Fibroblast of mammary gland (primary cell): ENCODE measurements around the gene LGALS7B.
A peak's percentile ranks its signal among the peaks of the same experiment; 100 is the strongest.
"Not testable (repeated sequence)": the region's sequence is repeated elsewhere in the genome, so short reads cannot be mapped to it uniquely, and the experiment has no call there.

ENCODE experiments used
- DNase-seq: peaks from one replicate; pipeline ENCODE4 v3.0.0-alpha.2; 2010; ENCODE audit warnings: low read depth
- H3K4me3 ChIP-seq: 2 replicates; pipeline ENCODE4 v1.5.1; 2011; ENCODE audit warnings: low read depth, mild to moderate bottlenecking, low read length, moderate library complexity; ENCODE audit not compliant: control insufficient read depth
- CTCF ChIP-seq: conservative IDR thresholded peaks from 2 replicates; pipeline ENCODE4 v1.5.1; 2011; ENCODE audit warnings: low read depth, low read length, inconsistent platforms; ENCODE audit not compliant: control insufficient read depth, insufficient read depth

The LGALS7B gene

GRCh38 chr19:38819231-38819920, 30.4 kb downstream of the LGALS7B start:
- no peak for DNase-seq
- no peak for TF ChIP-seq CTCF
- no peak overlapping the region for H3K4me3 ChIP-seq

GRCh38 chr19:38821230-38821825, 32.3 kb downstream of the LGALS7B start:
- H3K4me3 ChIP-seq, DNase-seq: not testable (repeated sequence)

- DNase-seq, H3K4me3 ChIP-seq: not testable (repeated sequence)
Observed at GRCh38 chr19:38825936-38826335, 36.9 kb downstream of the LGALS7B start.

GRCh38 chr19:38826856-38827551, 38.0 kb downstream of the LGALS7B start:
- no peak for TF ChIP-seq CTCF
- DNase-seq: no peak
- H3K4me3 ChIP-seq: no peak overlapping the region

GRCh38 chr19:38829203-38829602, 40.2 kb downstream of the LGALS7B start:
- not testable (repeated sequence) for H3K4me3 ChIP-seq
- DNase-seq: peak; percentile 70

- no peak overlapping the region for H3K4me3 ChIP-seq
- DNase-seq: peak; percentile 80
- no peak for TF ChIP-seq CTCF
Observed at GRCh38 chr19:38830039-38830733, 41.2 kb downstream of the LGALS7B start.

- H3K4me3 ChIP-seq: peak overlapping the region; percentile 58
- TF ChIP-seq CTCF: no peak
- DNase-seq: peak; percentile 94
Observed at GRCh38 chr19:38831142-38831605, 42.2 kb downstream of the LGALS7B start.

- TF ChIP-seq CTCF: no peak
- H3K4me3 ChIP-seq: no peak overlapping the region
- DNase-seq: no peak
Observed at GRCh38 chr19:38833092-38833425, 44.1 kb downstream of the LGALS7B start.
